NCI-H2196 treated with DMSO at 0.1 percent for 48 hours (cell line): ENCODE results near the gene KRT76.

Source experiments
- DNase-seq: peaks from one replicate; lab custom pipeline; 2025; ENCODE audit not compliant: unreplicated experiment; lab: John Stamatoyannopoulos, UW

Gene KRT76

GRCh38 chr12:52813885-52814709 lies 37.0 kb upstream of the KRT76 start, which contains the start of gene KRT4:
KRT4 (minus strand) TSS chr12:52814116; CDS start chr12:52814058, 58 bp downstream.
- no peak for DNase-seq

GRCh38 chr12:52813203-52813819 lies 36.2 kb upstream of the KRT76 start:
- no peak for DNase-seq

- DNase-seq, result no peak
These were observed 35.6 kb upstream of the KRT76 start for GRCh38 chr12:52812749-52813148.

GRCh38 chr12:52812073-52812400 lies 34.9 kb upstream of the KRT76 start:
- no peak for DNase-seq

GRCh38 chr12:52811191-52812072 lies 34.3 kb upstream of the KRT76 start:
- DNase-seq, result no peak

GRCh38 chr12:52810554-52810953 lies 33.4 kb upstream of the KRT76 start:
- DNase-seq, result no peak

GRCh38 chr12:52809166-52809565 lies 32.0 kb upstream of the KRT76 start:
- DNase-seq, result no peak

- DNase-seq, result no peak
These were observed 31.5 kb upstream of the KRT76 start for GRCh38 chr12:52808573-52809160.

- no peak for DNase-seq
These were observed 30.7 kb upstream of the KRT76 start for GRCh38 chr12:52807544-52808470.

GRCh38 chr12:52806821-52807543 lies 29.8 kb upstream of the KRT76 start:
- DNase-seq, result no peak

GRCh38 chr12:52806169-52806811 lies 29.1 kb upstream of the KRT76 start:
- no peak for DNase-seq

GRCh38 chr12:52805739-52806138 lies 28.6 kb upstream of the KRT76 start:
- no peak for DNase-seq

- DNase-seq, result no peak
These were observed 27.9 kb upstream of the KRT76 start for GRCh38 chr12:52805000-52805399.

- DNase-seq, result no peak
These were observed 25.3 kb upstream of the KRT76 start for GRCh38 chr12:52802442-52802841.

- no peak for DNase-seq
These were observed 24.6 kb upstream of the KRT76 start for GRCh38 chr12:52801773-52802172.

GRCh38 chr12:52800259-52800917 lies 23.2 kb upstream of the KRT76 start:
- DNase-seq, result no peak

- no peak for DNase-seq
These were observed 22.5 kb upstream of the KRT76 start for GRCh38 chr12:52799505-52800211.
